ENCODE data around the gene ADAMTS12.

The ADAMTS12 gene

GRCh38 chr5:33846851-33847250 is 44.9 kb downstream of the ADAMTS12 start:
- no peak for DNase-seq (ENCODE audit: low read depth)

- DNase-seq (ENCODE audit: low read depth): no peak
Observed at GRCh38 chr5:33843579-33843978, 48.2 kb downstream of the ADAMTS12 start.

DNA sequence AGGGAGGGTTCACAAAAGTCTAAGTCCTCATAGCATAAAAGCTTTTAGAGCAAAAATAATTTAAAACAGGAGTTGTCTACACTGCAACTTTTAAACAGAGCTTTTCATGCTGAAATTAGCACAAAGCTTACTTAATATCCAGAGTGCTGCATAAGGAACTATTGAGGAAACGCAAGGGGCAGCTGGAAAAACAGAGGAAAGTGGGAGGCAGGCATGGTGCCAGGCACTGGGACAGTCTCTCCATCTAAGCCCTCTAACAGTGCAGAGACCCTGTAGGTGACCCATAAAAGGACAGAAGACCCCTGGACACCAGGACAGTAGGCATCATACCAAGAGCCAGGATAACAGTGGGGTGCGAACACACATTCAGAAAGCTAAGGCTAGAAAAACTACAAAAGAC is 49.3 kb downstream of the ADAMTS12 start:
- DNase-seq (ENCODE audit: low read depth): no peak

DNA sequence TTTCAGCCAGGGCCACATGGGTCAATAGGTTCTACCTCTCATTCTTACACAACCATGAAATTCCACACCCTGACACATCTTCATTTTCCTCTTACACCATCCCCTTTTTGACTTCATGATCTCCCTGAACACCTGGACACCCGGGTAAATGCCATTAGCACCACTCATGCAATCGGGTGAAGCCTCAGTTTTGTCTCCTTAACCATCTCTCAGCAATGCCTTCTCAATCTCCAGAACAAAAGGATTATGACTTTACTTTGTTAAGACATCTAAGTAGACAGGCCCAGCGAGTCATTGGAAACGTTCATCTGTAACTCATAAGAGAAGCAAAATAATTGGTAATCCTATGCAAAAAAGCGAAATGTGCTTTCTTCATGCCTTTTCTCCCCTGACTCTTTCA is 49.9 kb downstream of the ADAMTS12 start:
- no peak for DNase-seq (ENCODE audit: low read depth)

GRCh38 chr5:33840927-33841547 is 50.8 kb downstream of the ADAMTS12 start:
- no peak for DNase-seq (ENCODE audit: low read depth)

GRCh38 chr5:33837301-33837700 is 54.5 kb downstream of the ADAMTS12 start:
- no peak for DNase-seq (ENCODE audit: low read depth)

- no peak for DNase-seq (ENCODE audit: low read depth)
Observed at GRCh38 chr5:33834334-33834733, 57.5 kb downstream of the ADAMTS12 start.

DNA sequence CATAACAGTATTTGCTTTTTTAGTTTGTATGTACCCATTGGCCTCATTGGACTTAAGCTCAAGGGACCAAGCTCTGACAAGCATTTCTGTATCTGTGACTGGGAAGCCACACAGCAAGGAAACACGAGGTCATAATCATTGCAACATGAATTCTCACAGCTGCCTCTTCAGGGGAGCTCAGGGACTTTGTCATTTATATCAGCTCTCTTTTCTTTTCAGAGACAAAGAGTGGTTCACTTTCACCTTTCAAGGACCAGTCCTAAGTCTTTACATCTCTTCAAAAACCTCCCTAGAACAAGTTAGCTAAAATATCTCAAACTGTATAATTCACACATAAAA is 58.6 kb downstream of the ADAMTS12 start:
- DNase-seq (ENCODE audit: low read depth): no peak

DNA sequence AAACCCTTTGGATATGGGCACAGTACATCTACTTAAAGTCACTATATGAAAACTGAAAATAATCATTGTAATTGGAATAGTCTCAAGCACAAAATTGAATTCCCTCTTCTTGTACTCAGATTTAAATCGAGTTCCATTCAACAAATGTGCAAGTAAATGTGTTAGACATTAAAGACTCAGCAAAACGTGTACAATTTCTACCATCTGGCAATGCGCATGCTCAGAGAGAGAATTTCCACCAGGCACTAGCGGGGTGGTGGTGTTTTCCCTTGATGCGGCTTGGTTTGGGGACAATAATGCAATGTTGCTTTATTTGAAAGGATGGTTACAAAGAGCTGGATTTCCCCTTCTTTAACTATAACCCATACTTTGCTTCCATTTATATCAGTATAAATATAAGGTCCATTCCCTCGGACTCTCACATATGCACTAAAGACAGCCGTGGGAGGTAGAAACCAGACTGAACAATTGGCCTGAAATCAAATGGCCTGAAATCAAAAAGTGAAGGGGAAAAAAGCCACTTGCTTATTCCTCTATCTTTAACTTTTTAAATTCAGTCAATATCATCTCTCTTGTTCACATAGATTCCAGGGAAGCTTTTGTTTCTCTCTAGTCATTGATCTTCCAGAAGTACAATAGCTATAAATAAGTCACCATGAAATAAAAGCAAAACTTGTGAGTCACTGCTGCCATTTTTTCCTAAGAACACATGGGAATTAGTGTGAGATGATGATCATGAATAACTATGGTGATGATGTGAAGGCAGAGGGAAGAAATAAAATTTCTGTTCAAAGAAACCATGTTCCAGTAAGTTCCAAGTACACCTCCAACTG is 59.2 kb downstream of the ADAMTS12 start:
- DNase-seq (ENCODE audit: low read depth): no peak

- no peak for DNase-seq (ENCODE audit: low read depth)
Observed at GRCh38 chr5:33831041-33831440, 60.7 kb downstream of the ADAMTS12 start.

GRCh38 chr5:33829430-33829829 is 62.4 kb downstream of the ADAMTS12 start:
- no peak for DNase-seq (ENCODE audit: low read depth)

- no peak for DNase-seq (ENCODE audit: low read depth)
Observed at GRCh38 chr5:33828626-33829308, 63.0 kb downstream of the ADAMTS12 start.

GRCh38 chr5:33827885-33828284 is 63.9 kb downstream of the ADAMTS12 start:
- DNase-seq (ENCODE audit: low read depth): no peak

GRCh38 chr5:33827018-33827707 is 64.6 kb downstream of the ADAMTS12 start:
- no peak for DNase-seq (ENCODE audit: low read depth)

GRCh38 chr5:33824516-33825195 is 67.1 kb downstream of the ADAMTS12 start:
- DNase-seq (ENCODE audit: low read depth): peak; percentile 96

- no peak for DNase-seq (ENCODE audit: low read depth)
Observed at GRCh38 chr5:33817301-33817700, 74.5 kb downstream of the ADAMTS12 start.

GRCh38 chr5:33816791-33817190 is 75.0 kb downstream of the ADAMTS12 start:
- DNase-seq (ENCODE audit: low read depth): no peak

GRCh38 chr5:33812746-33813145 is 79.0 kb downstream of the ADAMTS12 start:
- DNase-seq (ENCODE audit: low read depth): no peak

GRCh38 chr5:33810491-33811120 is 81.2 kb downstream of the ADAMTS12 start:
- no peak for DNase-seq (ENCODE audit: low read depth)

DNA sequence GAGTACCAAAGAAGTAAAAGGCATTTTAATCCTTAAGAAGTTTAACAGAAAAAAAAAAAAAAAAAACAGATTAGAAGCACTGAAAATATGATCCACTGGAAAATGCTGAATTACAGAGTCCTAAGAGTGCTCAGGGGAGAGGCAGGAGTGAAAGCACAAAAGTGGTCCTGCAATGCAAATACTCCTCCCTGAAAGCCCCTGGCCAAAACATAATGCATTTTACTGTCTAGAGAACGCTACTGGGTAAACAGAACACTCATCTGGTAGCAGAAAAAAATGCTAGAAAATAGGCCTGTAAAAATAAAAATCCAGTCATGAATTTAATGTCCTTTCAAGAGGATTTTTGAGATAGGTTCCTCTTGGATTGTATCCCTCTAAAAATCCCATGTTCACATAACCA is 81.9 kb downstream of the ADAMTS12 start:
- DNase-seq (ENCODE audit: low read depth): no peak

- no peak for DNase-seq (ENCODE audit: low read depth)
Observed at GRCh38 chr5:33808699-33809098, 83.1 kb downstream of the ADAMTS12 start.

GRCh38 chr5:33807771-33808170 is 84.0 kb downstream of the ADAMTS12 start:
- DNase-seq (ENCODE audit: low read depth): no peak

Measured in GM04503 (cell line).